ENCODE data around the gene CHPF. TPM values are rescaled to one million over a fixed set of nuclear protein-coding genes. Genes with fewer than 3 reads are reported as not detected.

The CHPF gene
- total RNA-seq, 1 experiment from 2014 or later: 78.2 TPM

DNA sequence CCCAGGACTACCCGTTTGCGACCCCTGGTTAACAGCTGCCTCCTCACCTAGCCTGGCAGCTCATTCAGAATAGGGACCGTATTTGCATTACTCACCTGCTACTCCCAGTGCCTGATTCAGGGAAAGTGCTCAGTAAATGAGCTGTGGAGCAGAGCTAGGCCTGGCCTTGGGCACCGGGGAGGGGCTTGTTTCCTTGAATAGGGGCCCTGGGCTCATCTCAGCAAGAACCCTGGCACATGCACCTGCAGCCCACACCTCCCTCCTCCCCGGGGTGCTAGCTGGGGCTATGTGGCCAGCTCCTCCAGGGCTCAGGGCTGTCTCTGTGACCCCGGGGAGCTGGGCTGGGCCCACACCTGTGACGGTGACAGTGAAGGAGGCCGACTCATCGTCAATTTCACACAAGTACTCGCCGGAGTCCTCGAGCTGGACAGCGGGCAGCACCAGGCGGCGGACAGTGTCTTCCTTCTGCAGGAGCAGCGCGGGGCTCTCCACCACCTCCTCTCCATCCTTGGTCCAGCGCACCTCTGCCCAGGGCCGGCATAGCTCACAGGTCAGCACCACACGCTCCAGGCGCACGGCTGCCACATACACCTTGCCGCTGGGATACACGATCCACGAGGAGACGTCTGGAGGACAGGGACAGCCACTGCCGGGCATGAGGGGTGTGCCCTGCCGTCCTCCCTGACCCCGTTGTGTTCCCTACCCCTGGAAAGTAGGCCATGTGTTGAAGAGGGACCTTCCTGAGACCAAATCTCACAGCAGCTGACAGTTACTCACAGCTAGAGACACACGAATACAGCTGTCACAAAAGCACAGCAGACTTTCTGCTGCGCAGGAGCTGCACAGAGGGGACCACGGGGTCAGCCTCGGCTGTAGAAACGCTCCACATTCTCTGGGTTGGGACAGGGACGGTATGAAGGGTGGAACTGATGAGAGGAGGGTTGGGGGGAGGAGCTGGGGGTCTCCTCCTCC lies 18.7 kb upstream of the CHPF start:
- no peak for DNase-seq
- Histone ChIP-seq H3K9me3 (ENCODE audit: insufficient read depth, low read depth) (no peaks in the 10 kb centered on the region), H4K20me1 (ENCODE audit: insufficient read depth) (no peaks in the 10 kb centered on the region), H3K36me3 (ENCODE audit: low read depth) (no peaks in the 10 kb centered on the region), H3K4me3 (no peak overlapping the region), H3K79me2 (ENCODE audit: low read depth) (no peaks in the 10 kb centered on the region), H3F3A (ENCODE audit: insufficient read depth, low read depth) (no peaks in the 10 kb centered on the region), H3K27me3 (ENCODE audit: insufficient read depth, low read depth) (no peaks in the 10 kb centered on the region), H3K27ac (no peak overlapping the region), H3K4me2 (no peak overlapping the region), H3K9me2 (ENCODE audit: insufficient read depth) (no peaks in the 10 kb centered on the region), H2AFZ (no peak overlapping the region), H3K4me1 (replicated peaks; ENCODE audit: insufficient read depth) (no peaks in the 10 kb centered on the region)
- CTCF ChIA-PET: interaction anchor here (0.5 to 1.2 kb wide), 3 partner anchors 10 to 48 kb away, joined by 3 to 6 read pairs (median 3); partner anchors contain the start of gene ASIC4
- no TSS peak for BruUV-seq (replicated peaks)
- POLR2A ChIA-PET (ENCODE audit: unreplicated experiment): interaction anchor here (0.5 kb wide), 1 partner anchor 35 kb away, joined by 3 read pairs; no protein-coding TSS in a partner anchor
- intact Hi-C loops (cut with micrococcal nuclease; ENCODE audit: unreplicated experiment): no loop called here
- no peak for TF ChIP-seq EZH2 (IDR thresholded peaks at IDR 0.05; ENCODE audit: low read depth)
- TF ChIP-seq, protein P1, sequence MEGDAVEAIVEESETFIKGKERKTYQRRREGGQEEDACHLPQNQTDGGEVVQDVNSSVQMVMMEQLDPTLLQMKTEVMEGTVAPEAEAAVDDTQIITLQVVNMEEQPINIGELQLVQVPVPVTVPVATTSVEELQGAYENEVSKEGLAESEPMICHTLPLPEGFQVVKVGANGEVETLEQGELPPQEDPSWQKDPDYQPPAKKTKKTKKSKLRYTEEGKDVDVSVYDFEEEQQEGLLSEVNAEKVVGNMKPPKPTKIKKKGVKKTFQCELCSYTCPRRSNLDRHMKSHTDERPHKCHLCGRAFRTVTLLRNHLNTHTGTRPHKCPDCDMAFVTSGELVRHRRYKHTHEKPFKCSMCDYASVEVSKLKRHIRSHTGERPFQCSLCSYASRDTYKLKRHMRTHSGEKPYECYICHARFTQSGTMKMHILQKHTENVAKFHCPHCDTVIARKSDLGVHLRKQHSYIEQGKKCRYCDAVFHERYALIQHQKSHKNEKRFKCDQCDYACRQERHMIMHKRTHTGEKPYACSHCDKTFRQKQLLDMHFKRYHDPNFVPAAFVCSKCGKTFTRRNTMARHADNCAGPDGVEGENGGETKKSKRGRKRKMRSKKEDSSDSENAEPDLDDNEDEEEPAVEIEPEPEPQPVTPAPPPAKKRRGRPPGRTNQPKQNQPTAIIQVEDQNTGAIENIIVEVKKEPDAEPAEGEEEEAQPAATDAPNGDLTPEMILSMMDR (conservative IDR thresholded peaks at IDR 0.05): no peak

DNA sequence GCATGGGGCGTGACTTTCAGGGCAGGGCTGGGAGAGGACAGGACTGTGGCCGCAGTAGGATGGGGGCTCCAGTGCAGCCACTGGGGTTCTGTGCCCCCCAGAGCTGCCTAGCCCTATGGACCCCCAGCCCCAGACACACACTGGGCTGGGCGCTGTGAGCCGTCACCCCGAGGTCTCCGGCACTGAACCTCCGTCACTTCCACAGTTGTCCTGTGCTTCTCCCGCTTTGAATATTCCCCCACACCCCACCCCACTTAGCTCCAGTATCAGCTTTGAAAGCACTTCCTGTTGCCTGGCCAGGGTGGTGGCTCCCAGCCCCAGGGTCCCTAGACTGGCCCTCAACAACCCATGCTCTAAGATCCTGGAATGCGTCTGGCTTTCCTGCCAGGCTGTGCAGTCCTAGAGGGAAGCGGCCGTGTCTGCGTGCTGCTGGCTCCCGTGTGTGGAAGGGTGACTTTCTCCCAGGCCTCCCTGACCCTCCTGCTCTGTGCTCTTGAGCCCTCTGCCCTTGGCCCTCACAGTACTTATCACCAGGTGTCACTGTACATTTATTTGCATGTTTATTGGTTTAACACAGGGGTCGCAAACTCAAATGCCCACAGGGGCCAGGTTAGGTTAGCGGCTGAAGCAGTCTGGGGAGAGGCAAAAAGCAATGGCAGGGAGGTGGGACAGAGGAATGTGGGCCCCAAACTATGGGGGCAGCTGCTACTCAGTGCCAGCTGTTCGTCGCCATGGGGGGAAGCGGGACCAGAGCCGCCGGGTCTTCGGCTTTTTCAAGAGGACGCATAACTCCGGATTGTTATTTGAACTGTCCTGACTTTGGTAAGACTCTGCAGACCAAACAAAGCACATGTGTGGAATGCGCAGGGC lies 17.8 kb upstream of the CHPF start:
- no TSS peak for BruUV-seq (replicated peaks)
- intact Hi-C loops (cut with micrococcal nuclease; ENCODE audit: unreplicated experiment): no loop called here

DNA sequence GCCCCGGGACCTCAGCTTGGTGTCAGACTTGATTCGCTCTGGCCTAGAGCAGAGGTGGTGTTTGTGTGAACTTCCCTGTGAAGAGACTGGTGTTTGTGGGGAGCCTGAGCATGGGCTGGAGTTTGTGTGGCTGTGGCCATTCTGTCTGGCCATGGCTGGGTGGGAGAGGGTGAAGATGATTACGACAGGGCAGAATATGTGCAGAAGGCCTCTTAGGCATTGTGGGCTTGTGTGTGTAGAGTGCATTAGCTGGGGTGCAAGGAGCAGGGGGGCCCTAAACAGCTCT lies 17.2 kb upstream of the CHPF start:
- TF ChIP-seq, protein P1 (conservative IDR thresholded peaks at IDR 0.05): no peak
- no peaks in the 10 kb centered on the region for H3K9me2 ChIP-seq (ENCODE audit: insufficient read depth)
- H3K79me2 ChIP-seq (ENCODE audit: low read depth): no peaks in the 10 kb centered on the region
- H3K4me2 ChIP-seq: no peak overlapping the region
- no peaks in the 10 kb centered on the region for H4K20me1 ChIP-seq (ENCODE audit: insufficient read depth)
- no peak overlapping the region for H3K27ac ChIP-seq
- no peaks in the 10 kb centered on the region for H3K36me3 ChIP-seq (ENCODE audit: low read depth)
- H3F3A ChIP-seq (ENCODE audit: insufficient read depth, low read depth): no peaks in the 10 kb centered on the region
- no TSS peak for BruUV-seq (replicated peaks)
- H3K4me3 ChIP-seq: no peak overlapping the region
- no peaks in the 10 kb centered on the region for H3K9me3 ChIP-seq (ENCODE audit: insufficient read depth, low read depth)
- no peak overlapping the region for H2AFZ ChIP-seq
- no peaks in the 10 kb centered on the region for H3K4me1 ChIP-seq (replicated peaks; ENCODE audit: insufficient read depth)
- H3K27me3 ChIP-seq (ENCODE audit: insufficient read depth, low read depth): no peaks in the 10 kb centered on the region
- ChIA-PET CTCF (interaction anchor here (1.4 kb wide), 1 partner anchor 10 kb away, joined by 8 read pairs; the partner anchor contains the start of gene OBSL1), POLR2A (ENCODE audit: unreplicated experiment) (no interaction called here)
- DNase-seq: no peak
- intact Hi-C loops (cut with micrococcal nuclease; ENCODE audit: unreplicated experiment): no loop called here

More for the DNA sequence above, 17.8 kb upstream of the CHPF start:
- Histone ChIP-seq H3K36me3 (ENCODE audit: low read depth) (no peaks in the 10 kb centered on the region), H3K4me3 (no peak overlapping the region), H4K20me1 (ENCODE audit: insufficient read depth) (no peaks in the 10 kb centered on the region), H3K27ac (no peak overlapping the region), H2AFZ (no peak overlapping the region), H3K9me2 (ENCODE audit: insufficient read depth) (no peaks in the 10 kb centered on the region), H3K27me3 (ENCODE audit: insufficient read depth, low read depth) (no peaks in the 10 kb centered on the region), H3K4me2 (no peak overlapping the region), H3F3A (ENCODE audit: insufficient read depth, low read depth) (no peaks in the 10 kb centered on the region), H3K9me3 (ENCODE audit: insufficient read depth, low read depth) (no peaks in the 10 kb centered on the region), H3K4me1 (replicated peaks; ENCODE audit: insufficient read depth) (no peaks in the 10 kb centered on the region), H3K79me2 (ENCODE audit: low read depth) (no peaks in the 10 kb centered on the region)
- ChIA-PET POLR2A (ENCODE audit: unreplicated experiment) (no interaction called here), CTCF (interaction anchor here (0.6 to 1.2 kb wide), 2 partner anchors 9 to 47 kb away, joined by 3 read pairs; partner anchors contain the start of gene ASIC4)
- DNase-seq: no peak
- TF ChIP-seq, protein P1 (conservative IDR thresholded peaks at IDR 0.05): no peak
- no peak for TF ChIP-seq EZH2 (IDR thresholded peaks at IDR 0.05; ENCODE audit: low read depth)
